Measurements from ENCODE around the gene BCKDK. TPM values are rescaled to one million over a fixed set of nuclear protein-coding genes. Genes with fewer than 3 reads are reported as not detected.
A peak's percentile ranks its signal among the peaks of the same experiment; 100 is the strongest.
"Not testable (repeated sequence)": the region's sequence is repeated elsewhere in the genome, so short reads cannot be mapped to it uniquely, and the experiment has no call there.

Gene BCKDK
- total and polyA plus RNA-seq, 8 donors: 25.7 to 64.2 (median 33.2) TPM

DNA sequence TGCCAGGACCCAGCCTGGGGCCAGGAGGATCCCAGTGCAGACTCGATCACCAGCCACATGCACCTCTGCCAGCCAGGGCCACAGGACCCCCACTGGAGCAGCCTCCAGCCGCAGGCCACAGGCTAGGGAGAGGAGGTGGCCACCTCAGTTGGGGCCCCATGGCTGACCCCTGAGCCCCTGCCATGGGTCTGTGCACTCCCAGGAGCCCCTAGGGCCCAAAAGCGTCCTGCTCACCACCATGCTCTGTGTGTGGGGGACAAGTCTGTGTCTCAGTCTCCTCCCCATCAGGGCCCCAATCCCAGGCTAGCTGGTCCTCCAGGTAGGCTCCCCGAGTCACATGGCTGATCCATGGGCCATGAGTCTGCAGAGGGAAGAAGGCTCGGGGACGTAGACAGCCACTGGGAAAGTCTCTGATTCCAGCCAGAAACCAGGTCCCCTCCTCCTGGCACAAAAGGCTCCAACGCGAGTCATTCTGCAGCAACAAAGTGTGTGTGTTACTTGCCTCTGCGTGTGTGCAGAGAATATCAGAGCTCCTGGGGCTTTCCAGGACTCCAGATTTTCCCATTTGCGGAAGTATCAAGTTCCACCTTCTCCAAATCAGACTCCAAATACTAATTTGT is 33.4 kb downstream of the BCKDK start:
- 20 to 22% methylated on average over 10 of the region's 10 CpGs for WGBS, 2 donors
- FAIRE-seq: no peak
- Histone ChIP-seq H3K4me1 (peaks cover 18 to 30% (median 22%) of the 10 kb centered on the region in 3 donors), H3K9me3 (no peaks in the 10 kb centered on the region), H3K4me3 (peak overlapping the region in 2 of 4 donors; percentile 21 to 31), H3K36me3 (no peaks in the 10 kb centered on the region), H3K27me3 (no peaks in the 10 kb centered on the region), H3K27ac (peak overlapping the region; percentile 56 to 91 (median 78))
- ATAC-seq: peak; percentile 5 to 16 (median 10)
- peak; percentile 58 to 80 (median 64) for DNase-seq
- TF ChIP-seq, protein P1, sequence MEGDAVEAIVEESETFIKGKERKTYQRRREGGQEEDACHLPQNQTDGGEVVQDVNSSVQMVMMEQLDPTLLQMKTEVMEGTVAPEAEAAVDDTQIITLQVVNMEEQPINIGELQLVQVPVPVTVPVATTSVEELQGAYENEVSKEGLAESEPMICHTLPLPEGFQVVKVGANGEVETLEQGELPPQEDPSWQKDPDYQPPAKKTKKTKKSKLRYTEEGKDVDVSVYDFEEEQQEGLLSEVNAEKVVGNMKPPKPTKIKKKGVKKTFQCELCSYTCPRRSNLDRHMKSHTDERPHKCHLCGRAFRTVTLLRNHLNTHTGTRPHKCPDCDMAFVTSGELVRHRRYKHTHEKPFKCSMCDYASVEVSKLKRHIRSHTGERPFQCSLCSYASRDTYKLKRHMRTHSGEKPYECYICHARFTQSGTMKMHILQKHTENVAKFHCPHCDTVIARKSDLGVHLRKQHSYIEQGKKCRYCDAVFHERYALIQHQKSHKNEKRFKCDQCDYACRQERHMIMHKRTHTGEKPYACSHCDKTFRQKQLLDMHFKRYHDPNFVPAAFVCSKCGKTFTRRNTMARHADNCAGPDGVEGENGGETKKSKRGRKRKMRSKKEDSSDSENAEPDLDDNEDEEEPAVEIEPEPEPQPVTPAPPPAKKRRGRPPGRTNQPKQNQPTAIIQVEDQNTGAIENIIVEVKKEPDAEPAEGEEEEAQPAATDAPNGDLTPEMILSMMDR (IDR thresholded peaks at IDR 0.05): no peak
- intact Hi-C loops (cut with DNase I): loop anchor here in 1 of 3 donors (10.0 kb wide), 1 partner anchor 303 kb away; the partner anchor contains the start of gene ZNF843

- Histone ChIP-seq H3K9me3 (no peaks in the 10 kb centered on the region), H3K4me3 (peak overlapping the region; percentile 13 to 48 (median 35)), H3K27me3 (no peaks in the 10 kb centered on the region), H3K4me1 (peaks cover 18 to 30% (median 22%) of the 10 kb centered on the region in 3 donors), H3K36me3 (no peaks in the 10 kb centered on the region), H3K27ac (peak overlapping the region; percentile 71 to 91 (median 88))
- peak; percentile 87 for FAIRE-seq
- WGBS, 2 donors: 3% methylated on average over 75 to 89 of the region's 89 CpGs
- ATAC-seq: peak; percentile 86 to 95 (median 91)
- DNase-seq: peak; percentile 98 to 100 (median 99)
- intact Hi-C loops (cut with DNase I): loop anchor here in 1 of 3 donors (10.0 kb wide), 1 partner anchor 302 kb away; the partner anchor contains the start of gene ZNF843
- TF ChIP-seq, protein P1 (IDR thresholded peaks at IDR 0.05): peak; percentile 91 to 97 (median 95)
These were observed 34.2 kb downstream of the BCKDK start for GRCh38 chr16:31142109-31143010.

- ATAC-seq (no peak), FAIRE-seq (no peak), DNase-seq (peak in 5 of 6 donors; percentile 47 to 80 (median 67))
- no peaks in the 10 kb centered on the region for H3K36me3 ChIP-seq
- peak overlapping the region; percentile 13 to 48 (median 35) for H3K4me3 ChIP-seq
- no peaks in the 10 kb centered on the region for H3K9me3 ChIP-seq
- H3K27me3 ChIP-seq: no peaks in the 10 kb centered on the region
- intact Hi-C loops (cut with DNase I): loop anchor here in 1 of 3 donors (10.0 kb wide), 1 partner anchor 302 kb away; the partner anchor contains the start of gene ZNF843
- TF ChIP-seq, protein P1 (IDR thresholded peaks at IDR 0.05): no peak
- peaks cover 15 to 28% (median 19%) of the 10 kb centered on the region in 3 donors for H3K4me1 ChIP-seq
- 65 to 69% methylated on average over 16 to 22 of the region's 22 CpGs for WGBS, 2 donors
- H3K27ac ChIP-seq: peak overlapping the region; percentile 71 to 91 (median 88)
These were observed 35.0 kb downstream of the BCKDK start for GRCh38 chr16:31143011-31143693.

- ATAC-seq: no peak
- no peak overlapping the region for H3K4me3 ChIP-seq
- no peaks in the 10 kb centered on the region for H3K36me3 ChIP-seq
- no peaks in the 10 kb centered on the region for H3K9me3 ChIP-seq
- WGBS, 2 donors: 94 to 97% methylated on average over 8 of the region's 8 CpGs
- no peak overlapping the region for H3K27ac ChIP-seq
- TF ChIP-seq, protein P1 (IDR thresholded peaks at IDR 0.05): no peak
- H3K27me3 ChIP-seq: no peaks in the 10 kb centered on the region
- no peak for DNase-seq
- no peak for FAIRE-seq
- H3K4me1 ChIP-seq: peaks cover 12 to 23% (median 14%) of the 10 kb centered on the region in 3 donors
- intact Hi-C loops (cut with DNase I): loop anchor here in 1 of 3 donors (10.0 kb wide), 1 partner anchor 301 kb away; the partner anchor contains the start of gene ZNF843
These were observed 35.5 kb downstream of the BCKDK start for GRCh38 chr16:31143694-31144148.

DNA sequence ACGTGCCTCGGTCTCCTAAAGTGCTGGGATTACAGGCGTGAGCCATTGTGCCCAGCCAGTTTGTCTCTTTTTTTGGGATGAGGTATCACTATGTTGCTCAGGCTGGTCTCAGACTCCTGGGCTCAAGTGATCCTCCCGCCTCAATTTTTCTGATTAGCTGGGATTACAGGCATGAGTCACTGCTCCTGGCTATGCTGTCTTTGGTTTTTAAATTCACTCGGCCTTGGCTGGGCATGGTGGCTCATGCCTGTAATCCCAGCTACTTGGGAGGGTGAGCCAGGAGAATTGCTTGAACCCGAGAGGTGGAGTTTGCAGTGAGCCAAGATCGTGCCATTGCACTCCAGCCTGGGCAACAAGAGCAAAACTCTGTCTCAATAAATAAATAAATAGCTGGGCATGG is 36.2 kb downstream of the BCKDK start:
- not testable (repeated sequence) for DNase-seq, H3K36me3 ChIP-seq, FAIRE-seq, ATAC-seq, H3K27me3 ChIP-seq, H3K9me3 ChIP-seq, H3K27ac ChIP-seq, H3K4me3 ChIP-seq
- intact Hi-C loops (cut with DNase I): loop anchor here in 1 of 3 donors (10.0 kb wide), 1 partner anchor 300 kb away; the partner anchor contains the start of gene ZNF843
- WGBS, 2 donors: 83 to 90% methylated on average over 7 of the region's 7 CpGs
- H3K4me1 ChIP-seq: peaks cover 10 to 16% (median 12%) of the 10 kb centered on the region in 3 donors

All from pancreas (tissue), 10 donors.